GM18511 (cell line): ENCODE measurements around the gene NIN.
A peak's percentile ranks its signal among the peaks of the same experiment; 100 is the strongest.

Source experiments
- ATAC-seq: cut with Tn5 transposase; IDR thresholded peaks from one replicate; pipeline ENCODE4 v1.9.1; 2021; ENCODE audit warnings: mild to moderate bottlenecking, moderate library complexity; ENCODE audit not compliant: unreplicated experiment

NIN gene

DNA sequence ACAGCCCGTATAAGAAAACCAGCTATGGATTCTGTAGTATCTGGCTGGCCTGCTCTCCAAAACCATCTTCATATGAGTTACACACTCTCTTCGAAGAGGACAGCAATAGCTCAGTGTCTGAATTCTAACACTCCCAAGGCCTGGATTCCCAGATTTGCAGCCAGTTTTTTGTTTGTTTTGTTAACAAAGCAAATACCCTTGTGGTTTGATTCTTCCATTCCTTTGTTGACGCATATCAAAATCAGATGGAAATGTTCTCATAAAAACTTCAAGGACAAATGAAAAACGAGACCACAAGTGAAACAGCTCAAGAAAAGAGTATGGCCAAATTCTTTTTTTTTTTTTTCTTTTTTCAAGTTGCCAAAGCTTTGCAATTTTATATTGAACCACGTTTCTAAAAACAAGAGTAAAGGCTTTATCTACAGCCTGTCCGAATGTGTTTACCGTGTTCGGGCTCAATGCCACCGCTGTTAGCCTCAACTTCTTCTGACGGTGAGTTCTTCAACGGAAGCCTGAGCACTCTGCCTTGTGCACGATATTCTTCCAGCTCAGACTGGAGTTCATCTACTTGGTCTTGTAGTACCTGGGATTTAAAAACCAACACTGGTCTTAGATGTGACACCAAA, 67.5 kb downstream of the NIN start:
- no peak for ATAC-seq

DNA sequence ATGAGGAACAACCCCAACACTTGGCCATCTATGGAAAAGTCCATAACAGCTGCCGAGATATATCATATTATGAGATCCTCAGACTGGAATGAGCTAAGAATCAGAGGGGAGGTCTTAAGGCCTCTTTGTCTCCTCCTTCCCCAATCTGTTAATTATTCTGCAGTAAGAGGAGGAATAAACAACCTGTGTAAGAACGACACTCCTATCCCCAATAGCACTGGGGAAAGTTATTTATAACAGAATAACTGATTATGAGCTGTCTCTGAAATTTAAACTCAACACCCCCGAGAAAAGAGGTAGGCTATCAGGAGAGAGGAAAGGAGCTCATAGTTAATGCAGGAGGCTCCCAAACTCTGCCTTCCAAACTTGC, 68.0 kb downstream of the NIN start:
- ATAC-seq = no peak

DNA sequence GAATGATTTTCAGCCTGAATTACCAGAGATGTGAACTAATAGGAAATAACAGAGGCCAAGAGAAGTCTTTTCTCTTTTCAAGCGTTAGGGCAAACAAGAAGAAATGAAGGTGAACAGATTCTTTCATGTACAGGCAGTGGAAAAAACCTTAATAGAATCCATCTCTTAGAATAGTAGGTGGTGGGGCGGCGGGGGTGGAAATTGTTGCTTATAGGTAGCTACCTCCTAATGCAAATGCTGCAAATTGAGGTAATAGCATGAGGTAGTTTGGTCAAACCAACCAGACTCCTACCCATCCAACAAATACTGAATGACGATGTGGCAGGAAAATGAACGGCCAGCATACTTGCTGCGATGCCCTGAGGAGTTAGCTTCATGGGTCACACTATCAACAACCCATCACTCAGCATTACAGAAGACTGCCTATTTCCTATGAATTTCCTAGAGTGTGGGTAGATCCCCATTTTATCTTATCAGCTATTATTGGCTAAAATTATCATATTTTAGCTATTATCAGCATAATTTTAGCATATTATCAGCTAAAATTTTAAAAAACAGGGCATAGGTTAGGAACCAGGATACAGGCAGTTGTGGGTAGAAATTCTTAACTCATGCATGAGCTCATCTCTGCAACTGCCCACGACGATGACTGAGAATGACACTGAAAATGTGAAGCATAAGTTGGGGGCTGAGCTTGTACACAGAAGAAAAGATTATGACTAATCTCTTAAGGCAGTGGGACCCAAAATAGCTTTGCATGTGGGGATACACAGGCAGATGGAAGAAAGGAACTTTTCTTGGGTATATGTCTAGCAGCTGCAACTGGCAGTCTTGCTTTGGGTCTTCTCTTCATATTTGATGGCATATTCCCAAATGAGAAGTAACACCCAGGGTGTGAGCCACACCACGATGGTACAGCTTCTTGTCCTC, 68.7 kb downstream of the NIN start:
- peak; percentile 94 for ATAC-seq

DNA sequence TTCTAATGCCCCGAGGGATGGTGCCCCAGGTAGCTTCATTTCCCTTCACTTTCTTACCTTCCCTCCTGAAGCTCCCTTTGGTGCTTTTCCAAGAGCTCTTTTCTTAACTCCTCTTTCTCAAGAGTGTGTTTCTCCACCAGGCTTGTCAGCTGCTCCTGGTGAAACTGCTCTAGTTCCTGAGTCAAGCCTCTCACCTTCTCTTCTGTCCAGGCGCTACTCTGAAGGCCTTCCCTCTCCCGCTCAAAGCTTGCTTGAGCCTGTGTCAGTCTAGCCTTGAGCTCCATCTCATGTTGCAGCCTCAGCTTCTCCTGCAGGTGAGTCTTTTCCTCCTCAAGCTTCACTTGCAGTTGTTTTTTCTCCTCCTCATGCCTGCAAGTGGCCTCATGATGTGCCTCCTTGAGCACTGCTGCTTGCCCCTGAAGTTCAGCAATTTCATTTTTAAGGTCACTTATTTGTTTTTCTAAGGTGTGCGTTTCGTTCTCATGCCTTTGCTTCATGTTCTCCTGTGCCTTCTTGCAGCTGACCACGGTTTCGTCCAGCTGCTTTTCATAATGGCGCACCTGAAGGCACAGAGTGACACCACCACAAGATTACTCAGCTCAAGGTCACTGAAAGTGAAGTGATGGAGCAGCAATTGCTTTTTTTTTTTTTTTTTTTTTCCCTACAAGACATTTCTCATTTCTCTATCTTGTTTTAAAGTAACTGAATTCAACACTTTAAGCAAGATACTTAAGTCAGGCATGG, 71.0 kb downstream of the NIN start:
- ATAC-seq = no peak

- no peak for ATAC-seq
These were observed 72.0 kb downstream of the NIN start for GRCh38 chr14:50758945-50759344.

DNA sequence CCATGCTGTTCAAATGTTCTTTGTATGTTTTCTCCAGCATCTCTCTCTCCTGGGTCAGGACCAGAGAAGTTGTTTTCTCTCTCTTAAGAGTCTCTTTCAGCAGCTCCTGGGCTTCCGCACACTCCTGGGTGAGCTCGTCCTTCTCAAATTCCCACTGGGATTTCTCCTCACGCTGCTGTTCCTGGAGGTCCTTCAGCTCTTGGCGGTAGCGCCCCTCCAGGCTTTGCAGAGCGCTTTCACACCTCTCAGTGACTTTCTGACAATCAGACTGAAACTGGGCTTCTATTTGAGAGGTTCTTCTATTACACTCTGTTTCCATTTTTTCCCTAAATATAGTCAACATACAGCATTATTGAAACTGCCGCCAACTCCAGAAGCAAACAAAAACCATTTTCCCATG, 72.7 kb downstream of the NIN start:
- no peak for ATAC-seq

GRCh38 chr14:50757702-50758101, 73.3 kb downstream of the NIN start:
- no peak for ATAC-seq

GRCh38 chr14:50756300-50756699, 74.7 kb downstream of the NIN start:
- peak; percentile 60 for ATAC-seq

GRCh38 chr14:50750323-50750722, 80.6 kb downstream of the NIN start:
- ATAC-seq = no peak

- ATAC-seq = no peak
These were observed 85.4 kb downstream of the NIN start for GRCh38 chr14:50745401-50746058.

GRCh38 chr14:50744231-50744630, 86.7 kb downstream of the NIN start:
- no peak for ATAC-seq

DNA sequence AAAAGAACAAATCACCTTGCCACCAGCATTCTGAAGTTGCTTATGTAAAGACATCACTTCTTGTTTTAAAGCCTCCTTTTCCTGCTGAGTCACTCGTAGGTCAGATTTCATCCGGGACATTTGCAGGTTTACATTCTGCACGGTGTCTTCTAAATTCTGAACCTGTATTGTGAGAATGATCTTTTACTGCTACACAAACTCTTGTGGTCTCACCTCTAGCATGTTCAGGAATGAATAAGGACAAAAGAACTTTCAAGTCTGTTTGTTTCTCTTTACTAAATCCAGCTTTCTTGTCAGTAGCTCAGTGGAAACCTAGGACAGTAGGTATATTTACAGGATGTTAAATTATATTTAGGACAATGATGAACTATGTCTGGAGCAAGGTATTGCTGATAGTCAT, 89.4 kb downstream of the NIN start:
- no peak for ATAC-seq

DNA sequence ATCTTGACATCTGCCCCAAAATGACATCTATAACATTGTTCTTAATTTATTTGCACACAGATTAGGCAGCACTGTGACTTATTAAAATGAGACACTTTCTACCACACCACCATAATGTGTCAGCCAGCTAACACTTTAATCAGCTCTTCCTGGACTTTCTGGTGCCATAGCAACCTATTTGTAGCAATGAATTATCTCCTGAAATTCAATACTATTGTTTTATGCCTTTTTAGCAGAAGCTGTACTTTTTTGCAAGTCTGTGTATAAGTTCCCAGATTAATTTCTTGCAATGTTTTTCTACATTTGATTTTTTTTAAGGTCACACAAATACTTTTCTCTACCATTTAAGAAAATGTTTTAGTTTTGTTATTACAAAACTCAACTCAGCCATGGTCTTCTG, 90.1 kb downstream of the NIN start:
- no peak for ATAC-seq

- no peak for ATAC-seq
These were observed 91.8 kb downstream of the NIN start for GRCh38 chr14:50739186-50739585.

- ATAC-seq = peak; percentile 84
These were observed 94.0 kb downstream of the NIN start for GRCh38 chr14:50736932-50737419.

DNA sequence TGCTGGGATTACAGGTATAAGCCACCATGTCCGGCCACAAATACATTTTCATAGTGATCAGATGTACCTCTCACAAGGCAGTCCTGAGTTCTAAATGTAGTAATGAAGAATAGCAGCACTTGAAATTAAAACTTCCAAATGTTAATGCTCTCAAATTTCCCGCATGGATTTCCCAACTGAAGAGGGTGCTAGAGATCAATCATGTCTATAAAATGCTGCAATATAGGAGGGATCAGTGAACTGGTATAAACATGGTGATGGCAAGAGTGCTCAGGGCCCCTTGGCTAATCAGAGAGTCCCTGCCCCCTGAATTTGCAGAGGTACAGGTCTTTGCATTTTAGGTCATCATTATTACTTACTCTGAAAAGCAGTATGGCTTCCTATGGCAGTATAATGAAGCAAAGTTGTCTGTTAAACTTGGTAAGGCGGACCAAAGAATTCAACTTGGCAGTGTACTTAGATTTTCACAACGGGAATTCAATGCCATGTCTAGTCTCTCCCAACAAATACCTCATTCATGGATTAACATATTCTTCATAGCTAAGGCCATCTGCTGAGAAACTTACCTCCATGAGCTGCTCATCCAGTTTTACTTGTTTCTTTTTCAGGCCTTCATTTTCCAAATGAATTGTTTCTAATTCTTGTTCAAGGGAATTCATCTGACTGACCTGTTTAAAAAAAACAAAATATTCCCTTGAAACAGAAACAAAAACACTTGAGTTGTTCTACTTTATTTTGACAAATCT, 95.8 kb downstream of the NIN start:
- ATAC-seq = no peak

DNA sequence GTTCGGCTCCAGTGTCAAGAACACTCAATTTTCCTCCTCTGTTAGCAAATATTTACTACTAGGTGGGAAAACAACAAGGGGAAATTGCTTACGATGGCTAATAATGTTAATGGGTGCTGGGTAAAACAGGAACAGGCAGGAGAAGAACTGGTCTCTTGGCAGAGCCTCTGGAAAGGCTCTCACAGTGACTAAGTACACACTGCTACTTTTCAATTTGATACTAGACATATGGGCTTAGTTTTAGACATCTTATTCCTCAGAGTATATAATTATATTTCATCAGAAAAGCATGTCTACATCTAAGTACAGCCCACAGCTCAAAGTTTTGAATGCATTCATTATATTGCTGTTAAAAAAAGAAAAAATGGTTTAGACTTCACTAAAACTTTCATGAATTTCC, 97.5 kb downstream of the NIN start:
- ATAC-seq = no peak

DNA sequence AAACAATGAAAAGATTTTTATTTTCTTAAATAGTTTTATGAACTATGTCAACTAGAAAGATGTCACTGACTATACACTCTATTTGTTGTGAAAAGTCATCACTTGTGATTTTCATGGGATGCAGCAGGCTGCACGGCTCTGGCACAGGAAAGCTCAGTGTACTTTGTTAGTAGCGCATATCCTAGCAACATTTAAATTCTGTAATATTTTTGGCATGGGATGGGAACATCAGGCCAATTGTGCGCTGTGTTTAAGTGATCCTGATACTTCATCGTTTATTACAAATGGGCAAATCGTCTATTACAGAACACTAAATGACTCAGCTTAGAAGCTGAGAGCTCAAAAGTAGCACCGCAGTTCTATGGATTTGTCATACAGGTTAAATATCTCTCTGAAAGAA, 102.1 kb downstream of the NIN start:
- ATAC-seq = no peak

DNA sequence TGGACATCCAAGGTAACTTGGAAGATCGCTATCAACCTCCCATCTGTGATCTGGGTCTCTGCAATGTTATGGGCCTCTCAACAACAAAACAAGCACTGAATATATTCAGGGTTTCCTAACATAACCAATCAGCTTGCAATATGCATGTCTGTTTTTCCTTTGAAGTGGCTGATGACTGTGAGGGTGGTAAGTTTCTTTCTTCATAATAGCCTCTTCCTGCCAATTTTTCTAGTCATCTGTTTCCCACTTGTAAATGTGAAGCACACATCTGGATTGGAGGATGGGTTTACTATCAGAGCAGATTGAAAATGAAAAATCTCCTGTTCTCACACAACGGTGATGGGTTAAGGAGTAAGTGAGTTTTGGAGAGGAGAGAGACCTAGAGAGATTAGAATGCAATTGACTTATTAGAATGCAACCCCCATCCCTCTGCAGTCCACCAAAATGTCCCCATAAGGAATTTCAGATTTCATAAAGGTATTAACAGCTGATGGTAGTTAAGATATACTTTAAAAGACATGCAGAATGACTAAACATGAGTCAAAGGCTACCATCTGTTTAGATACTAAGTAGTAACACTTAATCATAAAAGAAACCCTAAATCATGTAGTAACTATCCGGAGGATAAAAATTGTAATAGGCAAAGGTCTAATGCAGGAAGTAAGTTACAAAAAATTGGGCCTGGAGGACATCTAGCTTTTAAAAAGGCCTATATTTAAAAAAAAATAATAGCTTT, 104.4 kb downstream of the NIN start:
- no peak for ATAC-seq

DNA sequence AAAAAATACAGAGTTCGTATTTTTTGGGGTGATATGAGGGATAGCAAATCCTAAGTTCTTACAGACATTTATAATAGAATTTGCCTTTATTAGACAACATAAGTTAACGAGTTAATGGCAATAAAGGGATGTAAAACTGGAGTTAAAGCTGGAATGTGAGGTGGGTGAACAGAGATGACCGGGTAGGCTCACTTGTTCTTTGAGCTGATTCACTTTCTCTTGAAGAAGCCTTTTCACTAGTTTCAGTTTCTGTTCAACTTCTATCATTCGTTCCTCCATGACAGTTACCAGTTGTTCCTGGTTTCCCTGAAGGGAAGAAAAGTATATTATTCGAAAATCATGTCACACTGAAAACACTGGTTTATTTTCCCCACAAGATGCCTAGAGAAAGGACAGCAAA, 105.2 kb downstream of the NIN start:
- no peak for ATAC-seq
